ENCODE measurements around the gene RCAN2.
A peak's percentile ranks its signal among the peaks of the same experiment; 100 is the strongest.
"Not testable (repeated sequence)": the region's sequence is repeated elsewhere in the genome, so short reads cannot be mapped to it uniquely, and the experiment has no call there.

Gene RCAN2

DNA sequence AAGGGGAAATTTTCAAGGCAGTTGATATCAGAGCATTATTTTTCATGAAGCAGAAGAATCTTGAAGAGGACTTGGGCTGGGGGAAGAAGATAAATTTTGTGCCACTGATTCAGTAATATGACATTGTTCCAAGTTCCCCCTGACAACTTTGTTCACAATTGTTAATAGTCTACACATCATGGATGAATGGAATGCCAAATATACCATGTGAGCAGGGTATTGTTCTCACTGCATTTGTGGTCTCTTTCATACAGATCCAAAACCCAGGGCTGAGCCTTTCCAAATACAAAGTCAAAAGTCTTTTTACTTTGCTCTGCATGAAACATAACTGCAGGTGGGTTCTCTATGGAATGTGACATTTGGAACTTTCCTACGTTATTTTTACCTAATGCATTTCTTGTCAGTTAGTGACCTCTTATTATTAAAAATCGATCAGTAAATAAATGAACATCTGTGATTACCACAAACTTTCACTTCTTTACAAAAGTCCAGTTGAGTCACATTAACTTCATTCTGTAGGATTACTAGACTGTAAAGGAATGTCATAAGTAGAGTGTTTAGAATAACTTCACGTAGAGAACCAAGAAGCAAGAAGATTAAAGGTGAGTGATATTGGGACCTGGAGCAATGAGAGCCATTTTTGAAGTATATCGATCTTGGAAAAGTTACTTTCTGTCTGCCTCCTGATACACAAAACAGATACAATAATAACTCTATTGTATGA lies 100.9 kb downstream of the RCAN2 start:
- Histone ChIP-seq H3K4me2 (ENCODE audit: low read length) (no peak overlapping the region), H3K9ac (no peak overlapping the region), H3K79me2 (peaks cover 6% of the 10 kb centered on the region), H3K9me3 (ENCODE audit: control insufficient read depth, low read length) (no peaks in the 10 kb centered on the region), H3K4me3 (ENCODE audit: low read depth, low read length) (no peak overlapping the region), H3K27me3 (ENCODE audit: control insufficient read depth, insufficient read depth, low read length) (no peaks in the 10 kb centered on the region), H2AFZ (no peak overlapping the region), H3K27ac (no peak overlapping the region), H3K36me3 (ENCODE audit: control insufficient read depth, insufficient read depth, low read length) (no peaks in the 10 kb centered on the region), H3K4me1 (peaks cover 5% of the 10 kb centered on the region)
- TF ChIP-seq, protein P1, sequence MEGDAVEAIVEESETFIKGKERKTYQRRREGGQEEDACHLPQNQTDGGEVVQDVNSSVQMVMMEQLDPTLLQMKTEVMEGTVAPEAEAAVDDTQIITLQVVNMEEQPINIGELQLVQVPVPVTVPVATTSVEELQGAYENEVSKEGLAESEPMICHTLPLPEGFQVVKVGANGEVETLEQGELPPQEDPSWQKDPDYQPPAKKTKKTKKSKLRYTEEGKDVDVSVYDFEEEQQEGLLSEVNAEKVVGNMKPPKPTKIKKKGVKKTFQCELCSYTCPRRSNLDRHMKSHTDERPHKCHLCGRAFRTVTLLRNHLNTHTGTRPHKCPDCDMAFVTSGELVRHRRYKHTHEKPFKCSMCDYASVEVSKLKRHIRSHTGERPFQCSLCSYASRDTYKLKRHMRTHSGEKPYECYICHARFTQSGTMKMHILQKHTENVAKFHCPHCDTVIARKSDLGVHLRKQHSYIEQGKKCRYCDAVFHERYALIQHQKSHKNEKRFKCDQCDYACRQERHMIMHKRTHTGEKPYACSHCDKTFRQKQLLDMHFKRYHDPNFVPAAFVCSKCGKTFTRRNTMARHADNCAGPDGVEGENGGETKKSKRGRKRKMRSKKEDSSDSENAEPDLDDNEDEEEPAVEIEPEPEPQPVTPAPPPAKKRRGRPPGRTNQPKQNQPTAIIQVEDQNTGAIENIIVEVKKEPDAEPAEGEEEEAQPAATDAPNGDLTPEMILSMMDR (IDR thresholded peaks at IDR 0.05): no peak

DNA sequence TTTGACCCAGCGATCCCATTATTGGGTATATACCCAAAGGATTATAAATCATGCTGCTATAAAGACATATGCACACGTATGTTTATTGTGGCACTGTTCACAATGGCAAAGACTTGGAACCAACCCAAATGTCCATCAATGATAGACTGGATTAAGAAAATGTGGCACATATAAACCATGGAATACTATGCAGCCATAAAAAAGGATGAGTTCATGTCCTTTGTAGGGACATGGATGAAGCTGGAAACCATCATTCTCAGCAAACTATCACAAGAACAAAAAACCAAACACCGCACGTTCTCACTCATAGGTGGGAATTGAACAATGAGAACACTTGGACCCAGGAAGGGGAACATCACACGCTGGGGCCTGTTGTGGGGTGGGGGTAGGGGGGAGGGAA lies 103.5 kb downstream of the RCAN2 start:
- not testable (repeated sequence) for H3K27me3 ChIP-seq (ENCODE audit: control insufficient read depth, insufficient read depth, low read length); H3K9me3 ChIP-seq (ENCODE audit: control insufficient read depth, low read length); H3K4me3 ChIP-seq (ENCODE audit: low read depth, low read length); H3K27ac ChIP-seq; H3K4me2 ChIP-seq (ENCODE audit: low read length); H2AFZ ChIP-seq; H3K36me3 ChIP-seq (ENCODE audit: control insufficient read depth, insufficient read depth, low read length); H3K79me2 ChIP-seq; H3K9ac ChIP-seq
- H3K4me1 ChIP-seq: peaks cover 12% of the 10 kb centered on the region

DNA sequence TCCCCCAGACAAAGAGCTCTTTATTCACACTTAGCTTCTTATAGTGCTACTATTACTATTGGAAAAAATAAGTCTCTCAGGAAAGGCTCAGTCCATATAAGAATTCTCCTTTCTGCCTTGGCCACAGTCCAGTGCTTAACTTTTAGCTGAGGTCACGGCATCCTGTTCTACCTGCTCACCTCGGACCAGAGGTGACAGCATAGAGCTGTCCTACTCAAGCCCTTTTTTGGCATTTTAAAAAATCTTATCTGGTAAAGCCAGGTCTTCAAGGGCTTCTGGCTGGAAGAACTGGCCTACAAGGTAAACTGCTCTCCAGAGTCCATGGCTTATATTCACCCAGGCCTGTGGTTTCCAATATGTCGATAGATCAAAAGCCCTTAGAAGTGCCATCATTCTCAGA lies 109.7 kb downstream of the RCAN2 start:
- no peak overlapping the region for H3K4me3 ChIP-seq (ENCODE audit: low read depth, low read length)
- H3K9me3 ChIP-seq (ENCODE audit: control insufficient read depth, low read length): no peaks in the 10 kb centered on the region
- H3K27ac ChIP-seq: peak overlapping the region; percentile 80
- H3K27me3 ChIP-seq (ENCODE audit: control insufficient read depth, insufficient read depth, low read length): no peaks in the 10 kb centered on the region
- H3K79me2 ChIP-seq: peaks cover 2% of the 10 kb centered on the region
- no peak overlapping the region for H3K4me2 ChIP-seq (ENCODE audit: low read length)
- peaks cover 43% of the 10 kb centered on the region for H3K4me1 ChIP-seq
- no peak overlapping the region for H3K9ac ChIP-seq
- no peaks in the 10 kb centered on the region for H3K36me3 ChIP-seq (ENCODE audit: control insufficient read depth, insufficient read depth, low read length)
- TF ChIP-seq, protein P1 (IDR thresholded peaks at IDR 0.05): no peak
- peak overlapping the region; percentile 36 for H2AFZ ChIP-seq

DNA sequence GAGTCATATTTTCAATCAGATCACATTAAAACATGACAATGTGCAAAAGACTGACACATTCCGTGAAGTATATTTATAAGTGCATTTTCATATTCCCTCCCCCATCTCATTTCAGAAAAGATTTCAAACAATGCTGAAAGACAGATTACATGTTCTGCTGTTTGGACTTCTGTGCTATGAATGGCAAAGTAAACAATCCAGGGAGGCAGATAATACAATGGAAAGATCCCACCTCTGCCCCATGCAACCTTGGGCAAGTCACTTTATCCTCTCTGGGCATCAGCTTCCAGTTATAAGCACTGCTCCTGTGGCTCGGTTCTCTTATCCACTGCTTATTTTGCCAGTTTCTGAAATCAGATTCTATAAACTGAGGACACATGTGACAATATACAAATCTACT lies 110.2 kb downstream of the RCAN2 start:
- Histone ChIP-seq H2AFZ (no peak overlapping the region), H3K36me3 (ENCODE audit: control insufficient read depth, insufficient read depth, low read length) (no peaks in the 10 kb centered on the region), H3K9ac (no peak overlapping the region), H3K27ac (peak overlapping the region; percentile 80), H3K79me2 (peaks cover 2% of the 10 kb centered on the region), H3K4me3 (ENCODE audit: low read depth, low read length) (no peak overlapping the region), H3K4me1 (peaks cover 43% of the 10 kb centered on the region), H3K9me3 (ENCODE audit: control insufficient read depth, low read length) (no peaks in the 10 kb centered on the region), H3K27me3 (ENCODE audit: control insufficient read depth, insufficient read depth, low read length) (no peaks in the 10 kb centered on the region), H3K4me2 (ENCODE audit: low read length) (no peak overlapping the region)
- TF ChIP-seq, protein P1 (IDR thresholded peaks at IDR 0.05): no peak

DNA sequence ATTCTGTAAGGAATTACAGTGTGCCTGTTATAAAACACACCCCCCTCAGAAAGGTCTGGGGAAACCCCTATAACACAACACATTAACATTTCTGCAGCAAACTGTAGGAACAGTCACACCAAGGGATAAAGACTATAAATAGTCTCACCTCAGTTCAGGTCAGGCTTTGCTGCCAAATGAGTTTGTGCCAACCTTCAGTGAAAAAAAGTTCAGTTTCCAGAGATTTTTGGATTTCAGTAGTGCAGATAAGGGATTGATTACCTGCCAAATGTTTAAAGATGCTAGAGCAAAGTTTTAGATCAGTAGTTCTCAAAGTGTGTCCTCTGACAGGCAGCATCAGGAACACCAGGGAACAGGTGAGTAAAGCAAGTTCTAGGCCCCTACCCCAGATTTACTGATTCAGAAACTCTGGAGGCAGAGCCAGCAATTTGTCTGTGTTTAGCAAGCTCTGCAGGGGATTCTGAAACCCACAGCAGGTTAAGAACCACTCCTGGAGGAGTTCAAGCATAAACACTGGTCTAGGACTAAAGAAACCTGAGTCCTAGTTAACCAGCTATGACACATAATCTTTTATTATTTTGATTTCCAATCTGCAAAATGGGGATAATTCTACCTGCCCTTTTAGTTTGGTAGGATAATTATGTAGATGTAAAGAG lies 111.0 kb downstream of the RCAN2 start:
- Histone ChIP-seq H3K4me1 (peaks cover 43% of the 10 kb centered on the region), H3K9me3 (ENCODE audit: control insufficient read depth, low read length) (no peaks in the 10 kb centered on the region), H3K4me2 (ENCODE audit: low read length) (peak overlapping the region; percentile 6), H3K27ac (peak overlapping the region; percentile 67), H3K9ac (no peak overlapping the region), H2AFZ (no peak overlapping the region), H3K79me2 (peaks cover 5% of the 10 kb centered on the region), H3K36me3 (ENCODE audit: control insufficient read depth, insufficient read depth, low read length) (no peaks in the 10 kb centered on the region), H3K27me3 (ENCODE audit: control insufficient read depth, insufficient read depth, low read length) (no peaks in the 10 kb centered on the region), H3K4me3 (ENCODE audit: low read depth, low read length) (no peak overlapping the region)
- TF ChIP-seq, protein P1 (IDR thresholded peaks at IDR 0.05): no peak
